Spinal cord (tissue), 10 donors: ENCODE data around the gene BAIAP2. TPM values are rescaled to one million over a fixed set of nuclear protein-coding genes. Genes with fewer than 3 reads are reported as not detected.

Experiments used
- DNase-seq, 6 donors: peaks; one replicate each; pipeline versions ENCODE4 v3.0.0 to v3.0.0-alpha.2; 2013 to 2015; ENCODE audit warnings: low spot score in 6 of 6, low read depth in 4 of 6
- H3K27ac ChIP-seq: one replicate; pipeline ENCODE4 v1.5.1; 2013; ENCODE audit warnings: low read depth, low read length, control low read depth
- H3K27me3 ChIP-seq: one replicate; pipeline ENCODE4 v1.6.1; 2013; ENCODE audit warnings: low read length; ENCODE audit not compliant: control insufficient read depth, insufficient read depth
- H3K36me3 ChIP-seq: one replicate; pipeline ENCODE4 v1.6.1; 2013; ENCODE audit warnings: low read length; ENCODE audit not compliant: control insufficient read depth, insufficient read depth
- H3K4me1 ChIP-seq: one replicate; pipeline ENCODE4 v1.6.1; 2013; ENCODE audit warnings: low read length; ENCODE audit not compliant: control insufficient read depth, insufficient read depth
- H3K4me3 ChIP-seq: one replicate; pipeline ENCODE4 v1.5.1; 2013; ENCODE audit warnings: low read depth, low read length, control low read depth
- H3K9me3 ChIP-seq: one replicate; pipeline ENCODE4 v1.6.1; 2013; ENCODE audit warnings: low read length; ENCODE audit not compliant: control insufficient read depth, insufficient read depth
- WGBS: methylation state at CpG from one replicate; pipeline ENCODE4 v1.1.5; 2013; ENCODE audit warnings: missing lambda C conversion rate; ENCODE audit not compliant: insufficient coverage; 5-methylcytosine and 5-hydroxymethylcytosine counted together
- polyA plus RNA-seq, 2 donors: library from polyadenylated mRNA; unstranded; fragments of 120-200 nt; gene quantifications; one replicate each; pipeline ENCODE4 v1.2.1, GENCODE V29; 2013; ENCODE audit not compliant: insufficient read length in 2 of 2
- total RNA-seq, 2 donors: library from RNA; depleted of rRNA in 1 of 2; stranded (reverse); fragments of 120-200 nt in 1 of 2; fragments of >200 nt in 1 of 2; gene quantifications; one replicate each; pipeline versions ENCODE4 v1.2.3 to v1.2.4, GENCODE V29; 2013 to 2014
- donor health status: healthy.

Gene BAIAP2
- total and polyA plus RNA-seq, 4 donors: 16.8 to 55.6 (median 37.8) TPM

GRCh38 chr17:81102869-81103268, 67.9 kb downstream of the BAIAP2 start:
- Histone ChIP-seq H3K4me3 (no peak overlapping the region), H3K36me3 (peaks cover 95% of the 10 kb centered on the region)
- WGBS: 95% methylated on average over 14 of the region's 17 CpGs

GRCh38 chr17:81103379-81103778, 68.4 kb downstream of the BAIAP2 start:
- H3K36me3 ChIP-seq: peaks cover 96% of the 10 kb centered on the region
- no peak for DNase-seq
- no peak overlapping the region for H3K27ac ChIP-seq
- no peaks in the 10 kb centered on the region for H3K9me3 ChIP-seq
- H3K27me3 ChIP-seq: no peaks in the 10 kb centered on the region
- H3K4me3 ChIP-seq: no peak overlapping the region
- 88% methylated on average over 20 of the region's 20 CpGs for WGBS
- H3K4me1 ChIP-seq: peaks cover 8% of the 10 kb centered on the region

More at GRCh38 chr17:81102869-81103268, 67.9 kb downstream of the BAIAP2 start:
- Histone ChIP-seq H3K4me1 (peaks cover 12% of the 10 kb centered on the region), H3K9me3 (no peaks in the 10 kb centered on the region), H3K27ac (no peak overlapping the region), H3K27me3 (no peaks in the 10 kb centered on the region)
- DNase-seq: no peak

- Histone ChIP-seq H3K9me3 (no peaks in the 10 kb centered on the region), H3K27me3 (no peaks in the 10 kb centered on the region), H3K27ac (no peak overlapping the region), H3K4me3 (no peak overlapping the region), H3K36me3 (peaks cover 100% of the 10 kb centered on the region), H3K4me1 (peaks cover 34% of the 10 kb centered on the region)
- DNase-seq: no peak
- WGBS: 92% methylated on average over 23 of the region's 24 CpGs
Measured at GRCh38 chr17:81106716-81107115, 71.8 kb downstream of the BAIAP2 start.

GRCh38 chr17:81108220-81108619, 73.3 kb downstream of the BAIAP2 start:
- peaks cover 38% of the 10 kb centered on the region for H3K4me1 ChIP-seq
- H3K27me3 ChIP-seq: no peaks in the 10 kb centered on the region
- H3K4me3 ChIP-seq: no peak overlapping the region
- DNase-seq: no peak
- peaks cover 100% of the 10 kb centered on the region for H3K36me3 ChIP-seq
- 87% methylated on average over 7 of the region's 9 CpGs for WGBS
- no peak overlapping the region for H3K27ac ChIP-seq
- H3K9me3 ChIP-seq: no peaks in the 10 kb centered on the region

GRCh38 chr17:81109957-81110356, 75.0 kb downstream of the BAIAP2 start:
- H3K27me3 ChIP-seq: no peaks in the 10 kb centered on the region
- no peaks in the 10 kb centered on the region for H3K9me3 ChIP-seq
- peaks cover 48% of the 10 kb centered on the region for H3K4me1 ChIP-seq
- no peak for DNase-seq
- H3K36me3 ChIP-seq: peaks cover 100% of the 10 kb centered on the region
- H3K27ac ChIP-seq: peak overlapping the region; percentile 6
- no peak overlapping the region for H3K4me3 ChIP-seq
- WGBS: 63% methylated on average over 2 of the region's 22 CpGs

- Histone ChIP-seq H3K27ac (peak overlapping the region; percentile 3), H3K27me3 (no peaks in the 10 kb centered on the region), H3K4me3 (no peak overlapping the region), H3K36me3 (peaks cover 100% of the 10 kb centered on the region), H3K9me3 (no peaks in the 10 kb centered on the region), H3K4me1 (peaks cover 55% of the 10 kb centered on the region)
- 54% methylated on average over 27 of the region's 30 CpGs for WGBS
- DNase-seq: no peak
Measured at GRCh38 chr17:81110488-81111040, 75.6 kb downstream of the BAIAP2 start.

GRCh38 chr17:81111066-81111465, 76.1 kb downstream of the BAIAP2 start:
- no peak overlapping the region for H3K27ac ChIP-seq
- H3K4me1 ChIP-seq: peaks cover 60% of the 10 kb centered on the region
- H3K4me3 ChIP-seq: no peak overlapping the region
- no peaks in the 10 kb centered on the region for H3K9me3 ChIP-seq
- 71% methylated on average over 10 of the region's 10 CpGs for WGBS
- DNase-seq: no peak
- no peaks in the 10 kb centered on the region for H3K27me3 ChIP-seq
- H3K36me3 ChIP-seq: peaks cover 100% of the 10 kb centered on the region

- no peak overlapping the region for H3K27ac ChIP-seq
- H3K4me3 ChIP-seq: no peak overlapping the region
- peaks cover 73% of the 10 kb centered on the region for H3K4me1 ChIP-seq
- no peaks in the 10 kb centered on the region for H3K9me3 ChIP-seq
- H3K27me3 ChIP-seq: no peaks in the 10 kb centered on the region
- DNase-seq: no peak
- 93% methylated on average over 23 of the region's 23 CpGs for WGBS
- H3K36me3 ChIP-seq: peaks cover 100% of the 10 kb centered on the region
Measured at GRCh38 chr17:81112450-81112849, 77.5 kb downstream of the BAIAP2 start.

- Histone ChIP-seq H3K9me3 (no peaks in the 10 kb centered on the region), H3K27ac (no peak overlapping the region), H3K4me1 (peaks cover 81% of the 10 kb centered on the region), H3K4me3 (no peak overlapping the region), H3K27me3 (no peaks in the 10 kb centered on the region), H3K36me3 (peaks cover 100% of the 10 kb centered on the region)
- 79% methylated on average over 13 of the region's 21 CpGs for WGBS
- no peak for DNase-seq
Measured at GRCh38 chr17:81113158-81113724, 78.3 kb downstream of the BAIAP2 start.
